ENCODE data around the gene NCAPD2. TPM values are rescaled to one million over a fixed set of nuclear protein-coding genes. Genes with fewer than 3 reads are reported as not detected.
A peak's percentile ranks its signal among the peaks of the same experiment; 100 is the strongest.

The NCAPD2 gene
- total RNA-seq, 2 donors from 2014 or later: 90.3 to 150 TPM

GRCh38 chr12:6463216-6463615, 30.7 kb upstream of the NCAPD2 start:
- Mint-ChIP-seq H3K36me3 (ENCODE audit: low read depth) (peaks cover 75% of the 10 kb centered on the region), H3K9me3 (no peaks in the 10 kb centered on the region), H3K27me3 (ENCODE audit: insufficient read depth) (no peaks in the 10 kb centered on the region), H3K27ac (peak overlapping the region; percentile 19), H3K4me3 (no peak overlapping the region), H3K4me1 (no peaks in the 10 kb centered on the region)
- no peak for TF ChIP-seq CTCF (conservative IDR thresholded peaks at IDR 0.05)
- no peak overlapping the region for H3K27ac ChIP-seq (ENCODE audit: low read depth, low read length)
- H3K4me3 ChIP-seq (ENCODE audit: low read length): no peak overlapping the region
- no peaks in the 10 kb centered on the region for H3K27me3 ChIP-seq (ENCODE audit: control insufficient read depth, insufficient read depth, low read length, poor library complexity, severe bottlenecking)
- no peaks in the 10 kb centered on the region for H3K9me3 ChIP-seq (ENCODE audit: control insufficient read depth, low read length)
- H3K36me3 ChIP-seq (ENCODE audit: control insufficient read depth, insufficient read depth, low read length): peaks cover 28% of the 10 kb centered on the region
- H3K9ac ChIP-seq (ENCODE audit: extremely low read depth, low read length, poor library complexity, severe bottlenecking): no peak overlapping the region
- no peak for DNase-seq
- WGBS, 2 experiments (ENCODE audit: insufficient coverage in 1 of 2, insufficient read length in 1 of 2): 91 to 100% methylated on average over 6 to 7 of the region's 7 CpGs
- no peaks in the 10 kb centered on the region for H3K4me1 ChIP-seq (ENCODE audit: control insufficient read depth, insufficient read depth, low read length)

GRCh38 chr12:6463858-6464257, 30.0 kb upstream of the NCAPD2 start:
- no peaks in the 10 kb centered on the region for H3K27me3 Mint-ChIP-seq (ENCODE audit: insufficient read depth)

GRCh38 chr12:6464531-6464930, 29.4 kb upstream of the NCAPD2 start:
- H3K4me1 Mint-ChIP-seq: peaks cover 5% of the 10 kb centered on the region
- H3K36me3 Mint-ChIP-seq (ENCODE audit: low read depth): peaks cover 70% of the 10 kb centered on the region
- H3K9me3 Mint-ChIP-seq: no peaks in the 10 kb centered on the region

More at GRCh38 chr12:6463858-6464257, 30.0 kb upstream of the NCAPD2 start:
- H3K4me3 Mint-ChIP-seq: no peak overlapping the region
- no peaks in the 10 kb centered on the region for H3K4me1 ChIP-seq (ENCODE audit: control insufficient read depth, insufficient read depth, low read length)
- no peaks in the 10 kb centered on the region for H3K9me3 Mint-ChIP-seq
- peaks cover 77% of the 10 kb centered on the region for H3K36me3 Mint-ChIP-seq (ENCODE audit: low read depth)
- H3K27ac ChIP-seq (ENCODE audit: low read depth, low read length): no peak overlapping the region
- no peaks in the 10 kb centered on the region for H3K9me3 ChIP-seq (ENCODE audit: control insufficient read depth, low read length)
- WGBS, 2 experiments (ENCODE audit: insufficient coverage in 1 of 2, insufficient read length in 1 of 2): 88 to 100% methylated on average over 5 to 6 of the region's 6 CpGs
- peaks cover 28% of the 10 kb centered on the region for H3K36me3 ChIP-seq (ENCODE audit: control insufficient read depth, insufficient read depth, low read length)
- no peak overlapping the region for H3K9ac ChIP-seq (ENCODE audit: extremely low read depth, low read length, poor library complexity, severe bottlenecking)
- H3K27me3 ChIP-seq (ENCODE audit: control insufficient read depth, insufficient read depth, low read length, poor library complexity, severe bottlenecking): no peaks in the 10 kb centered on the region
- no peak for TF ChIP-seq CTCF (conservative IDR thresholded peaks at IDR 0.05)
- H3K4me3 ChIP-seq (ENCODE audit: low read length): no peak overlapping the region
- DNase-seq: no peak
- no peaks in the 10 kb centered on the region for H3K4me1 Mint-ChIP-seq
- H3K27ac Mint-ChIP-seq: no peak overlapping the region

More at GRCh38 chr12:6464531-6464930, 29.4 kb upstream of the NCAPD2 start:
- no peak for DNase-seq
- 92 to 95% methylated on average over 5 to 8 of the region's 8 CpGs for WGBS, 2 experiments (ENCODE audit: insufficient coverage in 1 of 2, insufficient read length in 1 of 2)
- no peak for TF ChIP-seq CTCF (conservative IDR thresholded peaks at IDR 0.05)
- no peak overlapping the region for H3K9ac ChIP-seq (ENCODE audit: extremely low read depth, low read length, poor library complexity, severe bottlenecking)
- H3K4me1 ChIP-seq (ENCODE audit: control insufficient read depth, insufficient read depth, low read length): no peaks in the 10 kb centered on the region
- no peaks in the 10 kb centered on the region for H3K27me3 ChIP-seq (ENCODE audit: control insufficient read depth, insufficient read depth, low read length, poor library complexity, severe bottlenecking)
- H3K9me3 ChIP-seq (ENCODE audit: control insufficient read depth, low read length): no peaks in the 10 kb centered on the region
- Mint-ChIP-seq H3K27me3 (ENCODE audit: insufficient read depth) (peaks cover 3% of the 10 kb centered on the region), H3K27ac (no peak overlapping the region), H3K4me3 (no peak overlapping the region)
- no peak overlapping the region for H3K4me3 ChIP-seq (ENCODE audit: low read length)
- no peak overlapping the region for H3K27ac ChIP-seq (ENCODE audit: low read depth, low read length)
- H3K36me3 ChIP-seq (ENCODE audit: control insufficient read depth, insufficient read depth, low read length): peaks cover 28% of the 10 kb centered on the region
